ENCODE measurements around the gene LSM10.

LSM10 gene

DNA sequence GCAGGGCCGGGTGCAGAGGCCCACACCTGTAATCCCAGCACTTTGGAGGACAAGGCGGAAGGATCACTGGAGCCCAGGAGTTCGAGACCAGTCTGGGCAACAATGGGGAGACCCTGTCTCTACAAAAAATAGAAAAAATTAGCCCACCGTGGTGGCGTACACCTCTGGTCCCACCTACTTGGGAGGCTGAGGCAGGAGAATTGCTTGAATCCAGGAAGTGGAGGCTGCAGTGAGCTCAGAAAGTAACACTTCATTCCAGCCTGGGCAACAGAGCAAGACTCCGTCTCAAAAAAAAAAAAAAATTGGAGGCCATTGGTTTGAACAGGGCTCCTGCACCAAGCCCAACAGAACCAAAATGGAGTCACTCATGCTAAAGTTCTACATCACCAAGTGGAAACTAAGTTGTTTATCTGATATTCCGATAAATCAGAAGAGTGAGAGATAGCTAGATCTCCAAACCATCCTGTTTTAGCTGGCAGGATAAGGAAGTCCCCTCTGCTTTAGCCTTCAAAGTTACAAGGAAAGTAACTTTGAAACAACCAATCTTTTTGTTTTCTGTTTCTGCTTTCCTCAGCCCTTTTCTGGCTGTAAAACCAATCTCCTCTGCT lies 766 bp upstream of the LSM10 start:
- Mint-ChIP-seq H3K9me3 (no peaks in the 10 kb centered on the region), H3K4me1 (ENCODE audit: low read depth) (peaks cover 15% of the 10 kb centered on the region), H3K27ac (peak overlapping the region; percentile 96), H3K4me3 (peak overlapping the region; percentile 93), H3K36me3 (ENCODE audit: low read depth) (peaks cover 2% of the 10 kb centered on the region), H3K27me3 (ENCODE audit: low read depth) (no peaks in the 10 kb centered on the region)
- DNase-seq (ENCODE audit: low spot score): no peak

DNA sequence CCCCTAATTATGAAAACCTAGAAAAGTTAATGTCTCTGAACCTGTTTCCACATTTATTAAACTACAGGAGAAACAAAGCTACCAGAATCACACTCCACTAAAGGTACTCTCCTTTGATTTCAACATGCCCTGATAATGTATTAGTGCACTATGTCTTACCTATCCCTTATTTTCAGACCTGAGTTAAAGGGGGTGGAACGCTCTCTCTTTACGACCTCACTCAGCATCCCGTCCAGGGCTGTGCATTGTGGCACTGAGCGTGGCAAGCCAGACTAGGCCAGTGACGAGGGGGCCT lies 678 bp downstream of the LSM10 start:
- H3K27me3 Mint-ChIP-seq (ENCODE audit: low read depth): no peaks in the 10 kb centered on the region
- no peaks in the 10 kb centered on the region for H3K9me3 Mint-ChIP-seq
- peak overlapping the region; percentile 96 for H3K27ac Mint-ChIP-seq
- DNase-seq (ENCODE audit: low spot score): no peak
- peaks cover 12% of the 10 kb centered on the region for H3K36me3 Mint-ChIP-seq (ENCODE audit: low read depth)
- peaks cover 13% of the 10 kb centered on the region for H3K4me1 Mint-ChIP-seq (ENCODE audit: low read depth)
- peak overlapping the region; percentile 93 for H3K4me3 Mint-ChIP-seq

DNA sequence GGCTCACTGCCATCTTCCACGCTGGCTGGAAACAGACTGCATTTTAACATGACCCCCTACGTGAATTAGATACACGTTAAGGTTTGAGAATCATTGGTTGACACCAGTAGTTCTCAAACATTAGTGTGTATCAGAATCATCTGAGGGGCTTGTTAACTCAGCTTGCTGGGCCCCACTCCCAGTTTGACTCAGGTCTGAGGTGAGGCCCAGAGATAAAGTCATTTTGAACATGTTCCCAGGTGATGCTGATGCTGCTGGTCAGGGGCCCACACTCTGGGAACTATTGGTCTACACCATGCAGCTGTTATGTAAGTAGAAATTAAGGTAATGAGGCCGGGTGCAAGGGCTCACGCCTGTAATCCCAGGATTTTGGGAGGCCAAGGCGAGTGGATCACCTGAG lies 1.3 kb downstream of the LSM10 start:
- Mint-ChIP-seq H3K27ac (peak overlapping the region; percentile 49), H3K4me3 (peak overlapping the region; percentile 93), H3K36me3 (ENCODE audit: low read depth) (peaks cover 13% of the 10 kb centered on the region), H3K27me3 (ENCODE audit: low read depth) (no peaks in the 10 kb centered on the region), H3K4me1 (ENCODE audit: low read depth) (peaks cover 14% of the 10 kb centered on the region), H3K9me3 (no peaks in the 10 kb centered on the region)
- no peak for DNase-seq (ENCODE audit: low spot score)

DNA sequence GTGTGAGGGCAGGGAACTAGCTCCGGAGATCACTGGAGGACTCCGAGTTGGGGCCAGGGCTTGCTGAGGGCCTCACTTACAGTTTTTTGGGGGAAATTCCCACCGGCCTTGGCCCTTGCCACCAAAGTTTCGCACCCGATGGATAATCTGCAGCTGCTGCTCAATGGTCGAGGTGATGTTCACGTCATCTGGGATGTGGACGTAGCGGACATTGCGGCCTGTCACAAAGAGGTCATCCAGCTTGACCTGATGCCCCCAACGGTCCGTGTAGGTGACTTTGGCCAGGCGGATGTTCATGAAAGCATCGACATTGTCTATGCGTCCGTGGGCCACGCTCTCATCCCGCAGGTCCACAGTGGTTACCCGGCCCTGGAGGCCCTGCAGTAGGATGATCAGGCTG lies 4.0 kb downstream of the LSM10 start:
- no peaks in the 10 kb centered on the region for H3K27me3 Mint-ChIP-seq (ENCODE audit: low read depth)
- peaks cover 22% of the 10 kb centered on the region for H3K36me3 Mint-ChIP-seq (ENCODE audit: low read depth)
- DNase-seq (ENCODE audit: low spot score): no peak
- H3K27ac Mint-ChIP-seq: no peak overlapping the region
- H3K4me1 Mint-ChIP-seq (ENCODE audit: low read depth): peaks cover 17% of the 10 kb centered on the region
- H3K4me3 Mint-ChIP-seq: no peak overlapping the region
- H3K9me3 Mint-ChIP-seq: no peaks in the 10 kb centered on the region

DNA sequence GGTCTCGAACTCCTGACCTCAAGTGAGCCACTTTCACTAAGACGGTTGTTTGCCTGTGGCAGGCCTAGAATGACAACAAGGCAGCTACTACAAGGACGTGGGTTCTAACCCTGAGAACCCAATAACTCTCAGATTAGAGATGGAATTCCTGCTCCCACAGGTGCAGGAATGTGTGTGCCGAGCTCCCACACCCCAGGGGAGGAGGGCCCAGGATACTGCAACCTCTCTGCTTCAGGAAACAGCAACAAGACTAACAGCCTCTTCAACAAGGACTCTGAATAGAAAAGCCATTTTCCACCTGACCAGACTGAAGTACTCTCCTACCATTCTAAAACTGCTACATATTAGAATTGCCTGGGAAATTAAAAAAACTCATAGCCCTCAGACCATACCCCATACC lies 4.9 kb downstream of the LSM10 start:
- Mint-ChIP-seq H3K4me1 (ENCODE audit: low read depth) (peaks cover 13% of the 10 kb centered on the region), H3K27ac (no peak overlapping the region)

DNA sequence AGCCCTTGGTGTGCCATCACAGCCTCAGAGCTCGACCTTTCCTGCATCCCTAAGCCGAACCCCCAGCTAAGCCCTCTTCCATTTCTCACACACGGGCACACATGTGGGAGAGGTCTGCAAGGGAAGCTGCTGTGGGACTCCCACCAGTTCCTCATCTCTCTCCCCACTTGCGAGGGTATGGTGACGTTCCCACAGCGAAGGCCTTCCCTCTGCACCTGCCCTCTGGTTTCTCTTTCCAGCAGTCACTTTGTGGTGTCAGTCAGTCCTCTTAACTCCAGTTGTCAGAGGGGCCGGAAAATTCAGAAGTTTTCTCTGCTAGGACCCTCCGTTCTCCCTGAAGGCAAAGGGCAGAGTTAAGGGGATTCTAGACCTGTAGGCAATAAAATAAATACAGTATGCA lies 6.4 kb downstream of the LSM10 start:
- no peaks in the 10 kb centered on the region for H3K9me3 Mint-ChIP-seq
- no peak overlapping the region for H3K4me3 Mint-ChIP-seq
- no peak for DNase-seq (ENCODE audit: low spot score)
- H3K4me1 Mint-ChIP-seq (ENCODE audit: low read depth): peaks cover 20% of the 10 kb centered on the region
- peaks cover 22% of the 10 kb centered on the region for H3K36me3 Mint-ChIP-seq (ENCODE audit: low read depth)
- peak overlapping the region; percentile 32 for H3K27ac Mint-ChIP-seq
- no peaks in the 10 kb centered on the region for H3K27me3 Mint-ChIP-seq (ENCODE audit: low read depth)

More for the DNA sequence above, 4.9 kb downstream of the LSM10 start:
- Mint-ChIP-seq H3K27me3 (ENCODE audit: low read depth) (no peaks in the 10 kb centered on the region), H3K4me3 (no peak overlapping the region), H3K36me3 (ENCODE audit: low read depth) (peaks cover 22% of the 10 kb centered on the region), H3K9me3 (no peaks in the 10 kb centered on the region)
- DNase-seq (ENCODE audit: low spot score): no peak

DNA sequence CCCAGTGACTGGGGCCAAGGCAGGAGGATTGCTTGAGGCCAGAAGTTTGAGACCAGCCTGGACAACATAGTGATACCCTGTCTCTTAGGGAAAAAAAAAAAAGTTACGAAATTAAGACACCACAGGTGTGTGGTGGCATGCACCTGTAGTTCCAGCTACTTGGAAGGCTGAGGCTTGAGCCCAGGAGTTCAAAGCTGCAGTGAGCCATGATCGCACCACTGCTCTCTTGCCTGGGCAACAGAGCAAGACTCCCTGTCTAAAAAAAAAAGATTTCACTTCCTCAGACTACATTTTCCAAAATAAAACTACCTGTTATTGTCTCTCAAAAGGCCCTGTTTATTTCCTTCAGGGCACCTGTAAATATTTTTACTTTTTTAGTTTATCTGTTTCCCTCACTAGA lies 7.3 kb downstream of the LSM10 start:
- H3K36me3 Mint-ChIP-seq (ENCODE audit: low read depth): peaks cover 22% of the 10 kb centered on the region
- no peak for DNase-seq (ENCODE audit: low spot score)
- no peak overlapping the region for H3K4me3 Mint-ChIP-seq
- H3K27me3 Mint-ChIP-seq (ENCODE audit: low read depth): no peaks in the 10 kb centered on the region
- H3K9me3 Mint-ChIP-seq: no peaks in the 10 kb centered on the region
- H3K27ac Mint-ChIP-seq: peak overlapping the region; percentile 67
- peaks cover 22% of the 10 kb centered on the region for H3K4me1 Mint-ChIP-seq (ENCODE audit: low read depth)

DNA sequence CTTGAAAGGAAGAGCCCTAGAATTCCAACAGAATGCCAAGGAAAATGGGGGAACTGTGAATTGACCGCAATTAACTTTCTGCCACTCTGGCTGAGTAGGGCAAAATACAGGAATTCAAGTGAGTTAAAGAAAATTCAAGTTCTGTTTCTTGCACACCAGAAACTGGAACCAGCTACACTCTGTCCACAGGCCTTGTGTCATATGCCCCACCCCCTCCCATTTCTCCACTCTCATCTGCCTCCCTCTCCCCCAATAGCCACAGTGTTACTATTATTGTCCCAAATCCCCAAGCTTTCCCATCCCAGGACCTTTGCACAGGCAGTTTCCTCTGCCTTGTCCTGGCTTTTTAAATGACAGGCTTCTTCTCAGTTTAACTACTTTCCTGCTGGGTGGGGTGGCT lies 7.7 kb downstream of the LSM10 start:
- Mint-ChIP-seq H3K4me1 (ENCODE audit: low read depth) (peaks cover 22% of the 10 kb centered on the region), H3K36me3 (ENCODE audit: low read depth) (peaks cover 22% of the 10 kb centered on the region), H3K27ac (peak overlapping the region; percentile 67), H3K4me3 (no peak overlapping the region), H3K27me3 (ENCODE audit: low read depth) (no peaks in the 10 kb centered on the region), H3K9me3 (no peaks in the 10 kb centered on the region)
- no peak for DNase-seq (ENCODE audit: low spot score)

DNA sequence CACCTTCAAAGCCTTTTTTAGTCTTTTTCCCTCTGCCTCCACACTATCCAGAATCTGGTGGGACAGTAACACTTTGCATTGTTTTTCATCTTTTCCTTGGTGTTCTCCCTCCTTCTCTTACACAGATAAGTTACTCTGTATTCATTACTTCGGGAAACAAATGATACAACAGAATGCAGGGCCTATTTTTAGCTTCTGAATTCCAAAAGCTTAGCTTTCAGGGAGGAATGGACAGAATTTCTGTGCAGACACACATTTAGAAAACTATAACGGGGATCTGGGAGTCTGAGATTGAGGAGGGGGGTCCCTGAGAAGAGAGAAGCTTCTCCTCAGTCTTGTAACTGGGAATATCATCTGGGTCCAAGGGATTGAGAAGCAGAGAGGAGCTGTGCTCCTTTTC lies 8.4 kb downstream of the LSM10 start:
- DNase-seq (ENCODE audit: low spot score): no peak
- no peaks in the 10 kb centered on the region for H3K27me3 Mint-ChIP-seq (ENCODE audit: low read depth)
- no peaks in the 10 kb centered on the region for H3K9me3 Mint-ChIP-seq
- no peak overlapping the region for H3K4me3 Mint-ChIP-seq
- peaks cover 21% of the 10 kb centered on the region for H3K36me3 Mint-ChIP-seq (ENCODE audit: low read depth)
- peak overlapping the region; percentile 36 for H3K27ac Mint-ChIP-seq
- H3K4me1 Mint-ChIP-seq (ENCODE audit: low read depth): peaks cover 26% of the 10 kb centered on the region

DNA sequence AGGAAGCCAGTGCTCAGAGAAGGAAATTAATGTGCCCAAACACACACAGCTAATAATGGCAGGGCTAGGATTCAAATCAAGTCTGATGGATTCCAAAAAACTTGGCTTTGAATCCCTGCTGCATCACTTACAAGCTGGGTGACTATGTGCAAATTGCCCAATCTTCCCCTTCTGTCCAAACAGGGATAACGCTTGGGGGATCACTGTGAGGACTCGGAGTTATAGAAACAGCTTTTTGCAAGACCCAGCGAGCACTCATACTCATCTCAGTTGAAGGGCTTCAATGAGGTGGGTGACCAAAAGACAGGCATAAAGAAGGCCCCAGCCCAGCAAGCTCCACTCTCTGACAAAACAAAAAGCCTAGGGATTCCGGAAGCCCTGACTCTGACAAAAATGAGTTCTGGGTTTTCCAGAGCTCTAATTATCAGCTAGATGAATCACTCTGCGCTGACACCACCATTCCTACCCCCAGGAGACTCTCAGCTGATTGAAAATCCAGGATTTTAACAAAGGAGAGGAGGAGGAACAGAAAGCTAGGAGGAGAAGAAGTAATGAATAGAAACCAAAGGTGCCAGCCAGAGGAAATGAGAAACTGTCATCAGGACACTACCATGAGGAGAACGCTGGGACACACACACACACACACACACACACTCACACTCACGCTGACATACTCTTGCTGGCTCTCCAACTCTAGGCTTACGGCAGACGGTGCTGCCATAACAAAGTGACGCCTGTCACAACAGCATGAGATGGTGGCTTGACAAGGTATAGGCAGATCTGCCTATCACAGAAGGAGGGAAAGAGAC lies 10.4 kb downstream of the LSM10 start:
- peaks cover 38% of the 10 kb centered on the region for H3K4me1 Mint-ChIP-seq (ENCODE audit: low read depth)
- H3K27me3 Mint-ChIP-seq (ENCODE audit: low read depth): no peaks in the 10 kb centered on the region
- H3K4me3 Mint-ChIP-seq: peak overlapping the region; percentile 94
- H3K36me3 Mint-ChIP-seq (ENCODE audit: low read depth): peaks cover 13% of the 10 kb centered on the region
- peak overlapping the region; percentile 98 for H3K27ac Mint-ChIP-seq
- no peaks in the 10 kb centered on the region for H3K9me3 Mint-ChIP-seq
- DNase-seq (ENCODE audit: low spot score): no peak

DNA sequence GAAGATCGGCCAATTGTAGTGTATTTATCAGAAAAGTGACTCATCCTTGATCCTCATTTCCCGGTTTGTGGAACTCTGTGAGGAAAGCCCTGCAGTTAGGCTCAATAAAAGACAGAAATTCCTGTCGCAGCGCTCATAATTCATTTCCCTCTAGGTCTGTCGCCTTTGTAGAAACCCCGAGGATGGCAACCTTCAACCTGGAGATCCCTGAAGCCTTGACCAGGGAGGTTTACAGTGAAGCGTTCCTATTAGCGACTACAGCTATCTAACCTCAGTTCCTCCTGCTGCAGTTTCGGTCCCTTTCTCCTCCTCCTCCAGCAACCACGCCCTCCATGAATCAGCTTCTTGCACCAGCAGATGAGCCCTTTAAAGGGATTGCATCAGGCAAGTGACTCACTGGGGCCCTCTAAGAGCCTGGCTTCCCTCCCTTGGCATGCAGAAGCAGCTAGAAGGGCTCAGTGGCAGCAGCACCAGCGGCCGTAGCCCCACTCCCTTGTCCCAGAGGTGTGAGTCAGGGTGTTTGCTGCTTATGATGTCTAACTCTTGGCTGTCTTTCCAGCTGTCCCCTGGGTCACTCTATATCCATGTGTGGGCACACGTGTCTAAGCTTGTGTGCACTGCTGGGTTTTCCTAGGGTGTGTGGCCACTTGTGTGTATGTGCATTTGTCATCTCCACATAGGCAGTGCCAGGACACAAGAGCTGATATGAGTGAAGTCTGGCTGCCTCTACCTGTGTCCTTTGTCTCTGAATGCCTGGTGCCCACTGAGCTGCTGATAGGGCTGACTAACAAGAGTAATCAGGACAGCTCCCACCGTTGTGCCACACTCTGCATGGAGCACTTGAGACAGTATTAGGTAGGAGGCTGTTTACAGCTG lies 11.2 kb downstream of the LSM10 start:
- Mint-ChIP-seq H3K27ac (peak overlapping the region; percentile 98), H3K9me3 (no peaks in the 10 kb centered on the region), H3K4me1 (ENCODE audit: low read depth) (peaks cover 42% of the 10 kb centered on the region), H3K27me3 (ENCODE audit: low read depth) (no peaks in the 10 kb centered on the region), H3K4me3 (peak overlapping the region; percentile 94), H3K36me3 (ENCODE audit: low read depth) (peaks cover 10% of the 10 kb centered on the region)
- DNase-seq (ENCODE audit: low spot score): peak; percentile 93

DNA sequence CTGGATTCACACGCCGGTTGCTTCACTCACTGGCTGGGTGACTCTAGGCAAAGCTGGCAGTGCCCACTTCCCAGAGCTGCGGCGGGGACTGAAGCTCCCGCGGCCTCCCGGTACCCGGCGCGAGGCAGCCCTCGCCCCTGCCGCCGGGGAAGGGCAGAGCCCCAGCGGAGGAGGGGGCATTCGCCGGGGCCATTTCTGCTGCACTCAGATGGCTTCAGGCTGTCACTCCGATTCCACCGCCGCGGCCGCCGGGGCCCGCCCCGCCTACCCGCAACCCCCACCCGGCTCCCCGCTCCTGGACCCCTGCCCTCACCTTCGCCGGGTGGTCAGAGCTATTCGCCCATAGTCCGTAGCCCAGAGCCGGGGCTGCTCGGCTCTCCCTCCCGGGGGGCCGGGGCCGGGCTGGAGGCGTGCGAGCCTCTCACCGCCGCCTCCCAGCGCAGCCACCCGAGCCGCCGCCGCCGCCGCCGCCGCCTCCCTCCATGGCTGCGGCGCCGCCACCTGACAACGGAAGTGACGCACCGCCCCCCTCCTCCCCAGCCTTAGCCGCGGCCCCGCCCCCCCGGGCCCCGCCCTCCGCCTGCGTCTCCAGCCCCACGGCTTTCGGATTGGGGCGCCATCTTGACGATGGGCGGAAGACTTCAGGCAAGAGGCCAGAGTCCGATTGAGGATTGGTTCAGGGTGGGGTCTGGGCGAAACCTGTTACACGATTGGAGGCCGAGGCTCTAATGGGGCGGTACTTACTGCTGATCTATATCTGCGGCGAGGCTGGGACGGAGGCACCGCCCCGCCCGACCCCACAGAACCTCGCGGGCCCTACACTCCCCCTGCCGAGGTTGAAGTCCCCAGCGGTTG lies 12.1 kb downstream of the LSM10 start, which contains the start of gene STK40:
Gene STK40, minus strand, starts transcription at position 515 of the 855 bp plus-strand sequence. CDS start 24,592 bp downstream, outside the sequence.
- H3K4me1 Mint-ChIP-seq (ENCODE audit: low read depth): peaks cover 48% of the 10 kb centered on the region

More for the DNA sequence above, 12.1 kb downstream of the LSM10 start, which contains the start of gene STK40:
- Mint-ChIP-seq H3K27me3 (ENCODE audit: low read depth) (no peaks in the 10 kb centered on the region), H3K36me3 (ENCODE audit: low read depth) (peaks cover 7% of the 10 kb centered on the region), H3K9me3 (no peaks in the 10 kb centered on the region), H3K27ac (peak within 1 kb of the TSS; percentile 98), H3K4me3 (peak within 1 kb of the TSS; percentile 94)
- peak; percentile 96 for DNase-seq (ENCODE audit: low spot score)

Data from T-helper 2 cell treated with Interferon-gamma antibody and Interleukin-4, amounts not matched to agents 5 μg/mL and 100 μg/mL, for 36 hours (primary cell).